ENCODE data around the gene DLK1.

GRCh38 chr14:100771121-100771800 is 44.6 kb downstream of the DLK1 start:
- TF ChIP-seq CTCF (IDR thresholded peaks at IDR 0.05): no peak
- TF ChIP-seq POLR2A (IDR thresholded peaks at IDR 0.05): no peak

All from testis (tissue), 2 donors.